Fibroblast of skin of scalp (primary cell): ENCODE measurements around the gene COBL.

ENCODE experiments used
- DNase-seq: peaks from one replicate; pipeline ENCODE4 v3.0.0-alpha.2; 2013

The COBL gene

GRCh38 chr7:51038573-51038972 lies 278.0 kb downstream of the COBL start:
- no peak for DNase-seq

DNA sequence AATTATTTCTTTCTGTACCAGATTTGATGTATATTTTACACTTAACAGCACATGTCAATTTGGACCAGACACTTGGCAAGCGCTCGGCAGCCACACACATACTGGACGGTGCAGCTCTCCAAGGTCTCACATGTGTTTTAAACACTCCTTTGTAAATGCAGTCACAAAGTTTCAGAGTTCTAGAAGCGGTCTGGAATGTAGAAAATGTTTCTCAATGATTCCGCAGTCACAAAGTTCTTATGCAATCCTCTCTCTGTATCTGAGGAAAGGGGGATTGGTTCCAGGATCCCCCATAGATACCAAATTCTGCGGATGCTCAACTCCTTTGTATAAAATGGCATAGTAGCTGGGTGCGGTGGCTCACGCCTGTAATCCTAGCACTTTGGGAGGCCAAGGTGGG lies 280.9 kb downstream of the COBL start:
- DNase-seq, result peak; percentile 64

- peak; percentile 90 for DNase-seq
Observed at GRCh38 chr7:51034521-51035264, 281.9 kb downstream of the COBL start.

DNA sequence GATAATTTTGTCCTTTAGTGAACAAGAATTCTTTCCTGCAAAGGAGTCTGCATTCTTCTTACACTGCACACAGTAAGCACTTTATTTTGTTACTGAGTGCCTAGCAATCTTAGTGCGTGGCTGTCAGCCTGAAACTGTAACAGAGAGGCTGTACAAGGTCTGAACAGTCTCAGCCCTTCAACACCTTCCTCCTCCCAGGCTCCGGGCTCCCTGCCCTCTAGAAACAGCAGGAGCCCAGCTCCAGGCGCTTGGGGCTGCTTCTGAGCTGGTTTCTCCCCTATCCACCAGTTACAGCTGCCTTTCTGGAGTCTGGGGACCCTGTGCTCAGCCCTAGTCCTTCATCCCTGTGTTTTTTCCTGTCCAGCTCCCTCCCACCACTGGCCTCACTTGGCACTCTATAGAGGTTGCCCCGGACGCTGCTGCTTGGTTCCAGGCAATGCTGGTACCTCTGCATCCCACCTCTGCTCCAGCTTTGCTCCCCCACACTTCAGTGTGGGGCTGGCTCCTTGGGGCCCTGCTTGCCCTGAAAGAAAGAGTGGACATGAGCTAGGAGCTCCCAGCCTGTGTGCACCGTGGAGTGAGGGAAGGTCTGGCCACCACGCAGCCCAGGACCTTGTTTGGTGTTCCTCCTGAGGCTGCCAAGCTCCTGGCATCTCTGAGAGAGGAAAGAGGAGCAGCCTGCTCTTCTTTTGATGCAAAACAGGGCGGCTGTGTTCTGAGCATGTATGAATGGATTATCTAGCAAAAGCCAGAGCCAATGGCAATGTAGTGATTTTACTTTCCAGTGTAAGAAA lies 282.7 kb downstream of the COBL start:
- DNase-seq, result no peak

- no peak for DNase-seq
Observed at GRCh38 chr7:51031791-51032515, 284.7 kb downstream of the COBL start.

- no peak for DNase-seq
Observed at GRCh38 chr7:51031216-51031615, 285.4 kb downstream of the COBL start.

GRCh38 chr7:51029701-51030191 lies 286.9 kb downstream of the COBL start:
- peak; percentile 83 for DNase-seq

- DNase-seq, result no peak
Observed at GRCh38 chr7:51029131-51029530, 287.5 kb downstream of the COBL start.

- no peak for DNase-seq
Observed at GRCh38 chr7:51027935-51028830, 288.4 kb downstream of the COBL start.

GRCh38 chr7:51027106-51027934 lies 289.3 kb downstream of the COBL start:
- no peak for DNase-seq

- no peak for DNase-seq
Observed at GRCh38 chr7:51026341-51026740, 290.3 kb downstream of the COBL start.

GRCh38 chr7:51025668-51026067 lies 290.9 kb downstream of the COBL start:
- DNase-seq, result no peak

DNA sequence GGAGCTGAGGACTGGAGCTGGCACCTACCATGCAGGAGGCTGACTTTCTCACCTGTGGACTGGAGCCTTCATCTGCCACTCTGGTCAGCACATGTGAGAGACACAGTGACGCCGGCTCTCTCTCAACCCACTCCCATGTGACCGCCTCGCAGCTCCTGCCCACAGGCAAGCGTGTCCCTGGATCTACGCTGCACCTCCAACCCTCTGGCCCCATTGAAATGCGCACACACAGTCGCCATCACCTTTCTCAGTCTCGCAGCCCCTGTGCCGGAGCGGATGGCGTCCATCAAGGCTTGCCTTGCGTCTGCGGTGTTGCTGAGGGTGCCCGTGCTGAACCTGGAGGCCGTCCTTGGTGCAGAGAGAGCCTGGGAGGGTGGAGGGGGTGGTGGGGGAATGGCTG lies 291.7 kb downstream of the COBL start:
- DNase-seq, result no peak

GRCh38 chr7:51023547-51023946 lies 293.1 kb downstream of the COBL start:
- DNase-seq, result no peak

GRCh38 chr7:51022821-51023220 lies 293.8 kb downstream of the COBL start:
- no peak for DNase-seq

DNA sequence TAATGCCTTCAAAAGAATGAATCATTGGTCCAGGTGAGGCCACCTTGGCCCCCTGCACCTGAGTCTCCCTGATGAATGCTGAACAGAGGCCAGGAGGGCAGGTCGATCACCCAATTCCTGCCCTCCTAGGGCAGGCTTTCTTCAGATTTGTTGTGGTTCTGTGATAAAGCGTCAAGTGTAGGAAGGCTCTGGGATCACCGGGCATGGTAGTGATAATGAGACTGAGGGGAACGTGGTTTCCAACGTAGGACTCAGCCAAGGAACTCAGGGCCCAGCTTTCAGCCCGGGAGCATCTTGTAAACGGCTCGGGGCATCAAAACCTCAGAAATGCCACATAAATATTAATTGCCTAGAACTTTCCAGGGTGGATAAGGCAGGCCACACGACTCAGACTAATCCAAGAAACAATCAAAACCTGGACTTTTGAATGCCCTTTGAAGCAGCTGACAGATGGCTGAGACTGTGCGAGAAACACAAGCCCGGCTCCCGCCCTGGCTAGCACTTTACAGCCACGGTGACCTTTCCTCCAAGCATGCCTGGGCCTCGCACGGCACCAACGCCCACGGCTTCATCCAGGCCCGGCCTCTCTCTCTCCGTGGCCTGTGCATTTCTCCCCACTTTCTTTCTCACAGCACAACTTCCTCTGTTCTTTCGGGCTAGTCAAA lies 294.6 kb downstream of the COBL start:
- no peak for DNase-seq

DNA sequence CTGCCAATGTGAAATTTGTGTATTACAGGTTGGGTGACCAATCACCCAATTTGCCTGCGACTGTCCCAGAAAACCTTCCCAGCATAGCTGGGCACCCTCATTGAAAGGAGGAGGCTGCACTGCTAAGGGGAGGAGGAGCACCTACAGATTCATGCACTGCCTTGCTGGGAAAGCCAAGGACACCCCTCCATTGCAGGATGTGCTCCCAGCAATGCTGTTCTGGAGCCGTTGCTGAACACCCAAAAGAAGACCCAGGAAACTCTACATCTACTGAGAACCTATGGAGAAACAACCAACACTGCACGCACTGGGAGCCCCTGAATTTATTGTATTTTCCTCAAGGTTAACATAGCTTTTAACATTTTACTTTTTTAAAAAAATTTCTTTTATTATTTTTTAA lies 295.7 kb downstream of the COBL start:
- no peak for DNase-seq

DNA sequence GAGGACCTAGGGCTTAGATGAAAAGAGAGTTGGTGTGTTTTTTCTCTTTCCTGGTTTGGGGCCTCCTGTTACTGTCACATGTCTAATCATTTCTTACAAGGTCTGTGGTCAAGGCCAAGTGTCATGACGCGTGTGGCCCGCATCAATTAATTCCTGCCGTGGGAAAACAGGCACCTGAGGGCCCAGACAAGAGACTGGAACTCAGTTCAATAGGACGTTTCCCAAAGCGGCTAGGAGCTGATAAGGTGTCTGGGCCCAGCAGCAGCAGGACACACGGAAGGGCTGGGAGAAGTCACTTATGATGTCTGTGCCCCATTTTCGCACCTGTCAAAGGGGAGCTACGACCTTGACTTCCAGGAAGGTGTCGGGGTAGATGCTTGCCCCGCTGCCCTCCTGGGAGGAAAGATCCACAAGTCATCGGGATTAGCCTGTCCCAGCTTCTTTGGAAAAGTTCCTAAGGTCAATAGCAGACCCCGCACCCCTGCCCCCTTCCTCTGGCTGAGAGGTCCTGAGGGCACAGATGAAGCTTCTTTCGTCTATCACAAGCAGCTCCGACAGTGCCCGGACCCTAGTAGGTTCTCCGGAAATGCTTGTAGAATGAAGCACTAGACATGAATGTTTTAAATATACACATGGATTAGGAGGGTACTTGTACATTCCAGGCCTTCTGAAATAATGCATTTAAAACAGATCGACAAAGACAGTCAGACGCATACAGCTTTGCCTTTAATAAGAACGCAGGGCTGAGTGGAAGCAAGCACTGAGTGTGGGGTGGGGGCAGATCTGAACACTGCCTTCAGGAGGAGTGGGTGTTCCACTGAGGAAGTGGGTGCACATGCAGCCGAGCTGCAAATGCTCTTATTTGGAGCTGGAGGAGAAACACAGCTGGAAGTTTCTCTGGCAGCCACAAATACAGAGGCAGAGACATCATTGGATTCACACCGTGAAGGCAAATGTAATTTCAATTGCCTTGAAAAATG lies 296.4 kb downstream of the COBL start:
- DNase-seq, result peak; percentile 78

- peak; percentile 90 for DNase-seq
Observed at GRCh38 chr7:51019191-51019844, 297.3 kb downstream of the COBL start.
